CD4-positive, alpha-beta T cell treated with Interleukin-12 subunit alpha and Interleukin-12 subunit beta, for 1 hour (primary cell): ENCODE data around the gene TPRA1.

ENCODE experiments used
- DNase-seq: peaks from one replicate; pipeline ENCODE4 v3.0.0-alpha.2; 2020

Gene TPRA1

DNA sequence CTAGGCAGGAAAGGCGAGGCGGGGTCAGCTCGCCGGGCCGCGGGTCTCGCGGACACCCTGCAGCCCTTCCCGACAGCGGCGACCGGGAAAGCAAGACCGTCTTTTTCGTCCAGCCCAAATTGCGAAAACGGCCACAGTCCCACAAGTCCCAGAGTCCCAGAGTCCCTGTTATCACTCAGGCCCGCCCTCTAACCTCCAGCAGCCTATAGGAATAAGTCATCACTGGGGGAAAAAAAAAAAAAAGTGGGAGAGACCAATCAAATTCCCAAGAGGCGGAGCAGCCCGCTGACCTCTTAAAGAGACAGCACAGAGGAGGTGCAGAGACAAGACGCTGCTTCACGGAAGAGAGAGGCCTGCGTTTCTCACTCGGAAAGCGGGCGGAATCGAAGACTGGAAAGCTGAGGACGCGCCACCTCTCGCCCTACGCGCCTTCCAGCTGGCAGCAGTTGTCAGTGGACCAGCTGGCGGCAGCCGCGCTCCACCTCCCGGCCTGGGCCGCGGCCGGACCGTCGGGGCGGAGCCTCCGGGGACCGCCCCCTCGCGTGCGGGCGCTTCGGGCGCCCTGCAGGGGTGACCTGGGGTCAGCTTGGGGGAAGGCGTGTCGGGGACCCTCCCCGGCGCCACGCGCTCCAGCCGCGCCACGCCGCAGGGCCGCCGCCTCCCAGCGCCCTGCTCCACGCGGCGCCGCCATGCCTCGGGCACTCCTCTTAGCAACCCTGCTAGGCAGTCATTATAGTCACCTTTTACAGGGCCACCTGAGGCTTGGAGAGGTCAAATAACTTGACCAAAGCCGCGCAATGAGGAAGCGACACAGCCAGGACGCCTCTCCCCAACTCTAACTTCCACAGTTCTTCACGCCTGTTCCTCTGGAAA, at the start of gene TPRA1:
Gene TPRA1 (minus strand): TSS at position 141 of the 873 bp plus-strand sequence. CDS start 10,587 bp downstream, outside the sequence.
- peak; percentile 89 for DNase-seq

DNA sequence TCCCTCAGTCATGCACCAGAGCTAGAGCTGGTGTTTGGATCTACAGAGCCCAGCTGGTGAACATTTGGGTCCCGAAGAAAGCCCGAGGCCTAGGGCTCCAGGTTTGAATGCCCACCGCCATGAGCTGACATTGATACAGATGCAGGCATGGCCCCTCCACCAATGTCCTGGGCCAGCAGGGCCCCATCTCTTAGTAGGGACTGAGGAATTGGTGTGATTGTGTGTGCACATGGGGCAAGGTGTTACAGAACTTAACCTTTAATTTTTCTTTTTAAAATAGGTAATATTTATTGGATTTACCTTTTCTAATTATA, 49.5 kb upstream of the TPRA1 start:
- no peak for DNase-seq

DNA sequence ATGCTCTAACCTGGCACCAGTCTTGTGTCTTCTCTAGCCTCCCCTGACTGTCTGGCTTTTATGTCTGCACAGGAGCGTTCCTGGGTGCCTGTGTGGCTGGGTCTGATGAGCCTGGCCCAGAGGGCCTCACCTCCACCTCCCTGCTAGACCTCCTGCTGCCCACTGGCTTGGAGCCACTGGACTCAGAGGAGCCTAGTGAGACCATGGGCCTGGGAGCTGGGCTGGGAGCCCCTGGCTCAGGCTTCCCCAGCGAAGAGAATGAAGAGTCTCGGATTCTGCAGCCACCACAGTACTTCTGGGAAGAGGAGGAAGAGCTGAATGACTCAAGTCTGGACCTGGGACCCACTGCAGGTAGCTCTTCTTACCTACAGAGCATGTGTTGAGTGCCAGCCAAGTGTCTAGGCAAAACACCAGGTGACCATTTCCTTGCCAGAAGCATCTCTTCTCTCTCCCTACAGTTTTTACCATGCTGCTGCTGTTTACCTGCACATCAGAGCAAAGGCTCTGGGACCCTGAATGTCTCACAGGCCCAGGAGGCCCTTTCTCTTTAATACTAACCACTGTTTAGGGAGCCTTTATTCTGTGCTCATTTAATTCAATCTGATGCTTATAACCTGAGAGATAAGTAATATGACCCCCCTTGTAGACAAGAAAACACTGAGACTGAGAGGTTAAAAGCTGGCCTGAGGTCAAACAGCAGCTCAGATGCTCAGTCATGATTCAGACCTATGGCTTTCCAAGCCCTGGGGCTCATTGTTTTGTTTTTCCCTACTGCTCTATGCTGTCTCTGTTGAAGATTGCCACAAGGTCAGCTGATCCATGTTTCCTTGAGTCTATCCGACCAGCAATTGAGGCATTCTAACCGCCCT, 48.9 kb upstream of the TPRA1 start:
- DNase-seq, result no peak

DNA sequence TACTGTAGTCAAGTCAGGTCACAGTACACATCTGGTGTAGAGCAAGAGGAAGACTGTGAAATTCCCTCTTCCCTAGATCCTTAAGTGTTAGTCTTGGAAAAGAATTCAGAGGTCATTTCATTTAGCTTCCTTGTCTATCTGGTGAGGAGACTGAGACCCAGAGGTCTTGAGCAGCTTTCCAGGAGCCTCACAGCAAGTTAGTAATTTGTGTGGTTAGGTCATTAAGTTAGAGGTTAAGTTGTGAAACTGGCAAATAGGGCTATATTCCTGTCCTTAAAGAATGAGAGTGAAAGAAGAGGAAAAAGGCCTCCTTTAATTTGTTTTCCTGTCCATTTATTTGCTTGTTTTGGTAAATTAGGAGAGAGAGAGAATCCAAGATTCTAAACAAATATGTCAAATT, 47.4 kb upstream of the TPRA1 start:
- no peak for DNase-seq

DNA sequence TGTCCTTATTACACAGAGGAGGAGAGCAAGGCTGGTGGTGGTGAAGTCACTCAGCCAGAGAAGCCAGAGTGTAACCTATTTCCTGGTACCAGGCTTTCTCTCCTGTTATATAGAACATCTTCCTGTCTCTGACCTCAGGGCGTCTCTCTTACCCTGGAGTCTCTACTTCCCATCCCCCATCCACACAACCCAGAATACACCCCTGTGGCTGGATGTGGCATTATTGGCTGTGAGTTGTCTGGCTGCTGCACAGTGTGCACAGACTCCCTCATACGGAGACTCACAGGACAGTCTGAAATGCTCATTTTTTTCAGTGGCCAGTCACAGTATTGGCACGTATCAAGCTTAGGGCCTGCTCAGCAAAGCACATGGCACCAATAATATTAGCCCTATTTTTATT, 47.0 kb upstream of the TPRA1 start:
- peak; percentile 28 for DNase-seq

DNA sequence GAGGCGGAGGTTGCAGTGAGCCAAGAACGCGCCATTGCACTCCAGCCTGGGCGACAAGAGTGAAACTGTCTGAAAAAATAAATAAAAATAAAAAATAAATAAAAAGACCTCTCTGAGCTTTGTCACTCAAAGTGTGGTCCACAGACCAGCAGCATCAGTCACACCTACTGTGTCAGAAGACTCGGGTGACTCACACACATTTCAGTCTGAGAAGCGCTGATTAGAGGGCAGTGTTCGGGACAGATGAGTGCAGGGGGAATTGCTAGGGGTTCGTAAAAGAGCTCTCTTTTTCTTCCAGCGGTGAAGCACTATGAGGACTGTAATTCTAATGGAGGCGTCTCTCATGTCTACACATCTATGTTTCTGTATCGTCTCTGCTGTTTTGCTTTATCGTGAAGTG, 44.1 kb upstream of the TPRA1 start:
- no peak for DNase-seq

DNA sequence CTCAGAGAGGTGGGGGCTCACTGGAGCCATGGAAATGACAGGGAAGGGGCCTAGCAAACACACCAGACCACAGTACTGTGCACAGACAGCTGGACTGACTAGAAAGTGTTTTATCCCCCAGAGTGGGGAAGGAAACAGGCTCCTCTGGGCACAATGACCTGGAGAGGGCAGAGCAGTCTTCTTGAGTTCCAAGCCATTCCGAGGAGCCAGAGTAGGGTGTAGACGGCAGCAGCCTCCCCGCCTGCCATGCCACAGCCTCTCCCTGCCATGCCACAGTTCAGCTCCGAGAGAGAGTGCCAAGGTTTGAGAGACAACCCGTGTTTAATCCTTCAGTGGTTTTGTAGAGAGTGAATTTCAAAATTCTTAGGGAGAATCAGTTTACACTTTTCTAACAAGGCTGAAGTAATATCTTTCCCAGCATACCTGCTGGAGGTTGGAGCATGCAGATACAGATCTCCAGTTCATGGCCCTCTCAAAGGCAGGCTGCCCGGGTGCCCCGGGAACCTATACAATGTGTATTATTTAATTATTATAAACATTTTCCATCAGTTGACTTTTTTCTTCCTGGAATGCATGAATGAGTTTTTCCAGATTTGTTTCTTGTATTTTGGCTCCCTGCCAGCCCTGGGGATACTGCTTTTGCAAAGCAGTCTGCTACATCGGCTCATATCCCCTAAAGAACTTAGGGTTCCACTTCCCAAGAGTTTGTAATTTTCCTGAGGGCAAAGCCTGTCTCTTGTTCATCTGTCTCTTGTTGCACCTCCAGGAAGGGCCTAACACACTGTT, 41.7 kb upstream of the TPRA1 start:
- DNase-seq, result no peak

DNA sequence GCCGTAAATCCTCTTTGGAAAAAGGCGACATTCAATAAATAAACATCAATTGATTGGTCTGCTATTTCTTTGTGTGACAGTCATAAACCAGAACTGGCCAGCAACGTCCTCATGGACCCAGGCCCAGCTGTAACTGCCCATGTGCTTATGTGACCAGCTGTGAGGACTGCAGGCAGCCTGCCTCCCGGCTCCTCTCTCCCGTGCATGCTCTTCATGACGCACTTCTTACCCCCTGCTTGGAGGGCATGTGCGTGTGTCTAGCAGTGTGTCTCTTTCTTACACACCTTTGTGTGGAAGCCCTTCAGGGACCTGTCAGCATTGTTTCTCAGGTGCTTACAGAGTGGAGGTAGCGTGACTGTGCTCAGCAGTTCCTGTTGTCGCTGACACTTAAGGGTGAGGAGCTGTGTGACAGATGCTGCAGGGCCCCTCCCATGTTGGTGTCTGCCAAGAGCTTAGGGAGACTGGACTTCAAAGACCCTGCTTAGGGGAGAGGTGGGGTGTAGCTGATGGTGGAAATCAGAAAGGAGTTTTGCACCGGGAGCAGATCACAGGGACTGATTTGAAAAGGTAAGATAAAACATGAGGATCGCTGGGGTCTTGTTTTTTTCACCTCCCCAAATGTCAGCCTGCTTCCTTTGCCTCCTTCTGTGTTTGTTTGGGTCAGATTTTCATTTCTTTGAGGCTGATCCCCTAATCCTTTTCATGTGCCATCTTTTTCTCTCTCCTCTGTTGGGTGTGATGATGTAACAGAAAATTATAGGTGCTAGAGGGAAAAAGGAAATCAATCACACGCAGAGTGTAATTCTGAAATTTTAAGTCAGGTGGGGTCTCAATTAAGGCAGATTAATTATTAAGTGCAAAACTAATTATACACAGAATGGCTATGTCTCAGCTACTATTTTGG, 40.5 kb upstream of the TPRA1 start:
- DNase-seq, result no peak

DNA sequence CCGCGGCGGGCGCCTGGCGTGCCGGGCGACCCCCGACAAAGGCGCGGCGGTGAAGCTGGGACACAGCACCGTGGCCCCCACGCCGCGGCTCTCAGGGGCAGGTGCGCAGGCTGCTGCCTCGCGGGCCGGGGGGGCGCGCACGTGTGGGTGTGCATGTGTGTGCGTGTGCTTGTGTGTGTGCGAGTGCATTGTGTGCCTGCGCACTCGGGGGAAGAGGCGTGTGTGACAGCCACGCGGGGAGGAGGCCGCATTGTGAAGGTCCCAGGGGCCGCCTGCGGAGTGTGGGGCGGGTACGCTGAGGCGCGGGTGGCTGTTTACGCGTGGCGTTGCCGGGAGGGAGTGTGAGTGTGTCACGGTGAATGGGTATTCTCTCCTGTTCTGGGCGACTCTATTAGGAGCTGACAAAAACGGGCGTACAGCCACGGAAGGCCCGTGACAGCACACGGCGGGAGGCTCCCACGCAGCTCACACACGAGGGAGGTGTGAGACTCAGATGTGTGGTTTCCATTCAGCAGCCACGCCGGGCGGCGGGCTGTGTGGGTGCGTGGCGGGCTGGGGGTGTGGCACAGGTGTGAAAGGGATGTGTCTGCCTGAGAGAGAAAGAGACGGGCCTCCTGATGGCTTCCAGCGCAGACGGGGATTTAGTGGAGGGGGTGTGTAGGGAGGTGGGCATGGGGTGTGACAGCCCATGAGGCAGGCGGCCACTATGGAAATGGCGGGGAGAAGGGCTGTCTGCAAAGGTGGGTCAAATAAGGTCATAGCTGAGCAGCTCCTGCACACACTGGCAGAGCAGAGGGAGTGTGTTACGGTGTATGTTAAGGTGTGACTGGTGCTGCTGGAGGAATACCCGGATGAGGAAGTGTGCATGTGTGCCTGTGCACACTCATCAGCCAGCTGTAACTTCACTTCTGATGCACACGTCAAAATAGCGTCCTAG, 39.2 kb upstream of the TPRA1 start:
- DNase-seq, result peak; percentile 49

DNA sequence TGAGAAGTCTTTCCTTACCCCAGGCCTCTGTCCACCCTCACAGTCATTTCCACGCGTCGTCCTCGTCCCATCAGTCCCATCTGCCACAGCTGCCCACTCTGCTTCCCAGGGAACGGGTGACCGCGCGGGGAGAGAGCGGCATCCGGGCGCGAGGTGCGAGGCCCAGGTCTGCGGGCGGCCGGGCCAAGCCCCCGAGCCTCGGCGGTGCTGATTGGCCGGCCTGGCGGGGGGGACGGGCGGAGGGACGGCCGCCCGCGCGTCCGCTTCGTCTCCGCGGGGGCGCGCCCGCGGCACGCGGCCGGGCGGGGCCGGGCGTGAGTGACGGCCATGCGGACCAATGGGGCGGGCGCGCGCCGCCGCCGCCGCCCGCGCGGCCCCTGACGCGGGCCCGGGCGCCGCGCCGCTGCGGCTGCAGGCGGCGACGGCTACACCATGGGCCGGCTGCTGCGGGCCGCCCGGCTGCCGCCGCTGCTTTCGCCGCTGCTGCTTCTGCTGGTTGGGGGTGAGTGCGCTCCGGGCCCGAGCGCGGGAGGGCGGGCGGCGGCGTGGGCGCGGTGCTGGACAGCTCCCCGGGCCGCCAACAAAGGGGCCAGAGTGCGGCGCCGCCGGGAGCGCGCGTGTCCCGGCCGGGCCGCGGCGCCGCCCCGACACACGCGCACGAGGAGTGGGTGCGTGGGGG, 38.4 kb upstream of the TPRA1 start, which contains the start of gene PODXL2:
Gene PODXL2 (plus strand): TSS at position 398 of the 679 bp plus-strand sequence. CDS start 35 bp downstream, at position 433.
- DNase-seq, result peak; percentile 46

DNA sequence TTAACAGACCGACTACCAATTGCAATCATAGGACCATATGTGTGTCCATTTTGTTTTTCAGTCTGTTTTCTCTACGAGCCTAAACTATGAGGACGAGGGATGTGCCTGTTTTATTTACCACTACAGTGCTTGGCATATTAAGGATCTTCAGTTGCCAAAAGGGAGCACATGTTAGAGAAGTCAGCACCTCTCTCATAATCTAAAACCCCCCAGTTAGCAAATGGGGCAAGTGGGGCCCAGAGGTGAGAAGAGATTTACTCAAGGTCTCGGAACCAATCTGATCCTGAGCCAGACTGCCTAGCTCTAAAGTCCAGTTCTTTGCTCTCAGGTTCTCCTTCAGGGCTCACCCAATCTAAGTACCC, 37.9 kb upstream of the TPRA1 start:
- no peak for DNase-seq

DNA sequence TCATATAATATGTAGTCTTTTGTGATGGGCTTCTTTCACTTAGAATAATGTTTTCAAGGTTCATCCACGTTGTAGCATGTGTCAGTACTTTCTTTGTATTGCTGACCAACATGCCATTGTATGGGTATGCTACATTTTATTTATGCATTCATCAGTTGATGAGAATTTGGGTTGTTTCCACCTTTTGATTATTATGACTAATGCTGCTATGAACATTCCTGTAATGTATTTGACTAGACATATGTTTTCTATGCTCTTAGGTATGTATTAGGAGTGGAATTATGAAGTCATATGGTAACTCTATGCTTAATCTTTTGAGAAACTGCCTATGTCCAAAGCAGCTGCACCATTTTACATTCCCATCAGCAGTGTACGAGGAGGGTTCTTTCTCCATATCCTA, 35.3 kb upstream of the TPRA1 start:
- DNase-seq, result no peak

DNA sequence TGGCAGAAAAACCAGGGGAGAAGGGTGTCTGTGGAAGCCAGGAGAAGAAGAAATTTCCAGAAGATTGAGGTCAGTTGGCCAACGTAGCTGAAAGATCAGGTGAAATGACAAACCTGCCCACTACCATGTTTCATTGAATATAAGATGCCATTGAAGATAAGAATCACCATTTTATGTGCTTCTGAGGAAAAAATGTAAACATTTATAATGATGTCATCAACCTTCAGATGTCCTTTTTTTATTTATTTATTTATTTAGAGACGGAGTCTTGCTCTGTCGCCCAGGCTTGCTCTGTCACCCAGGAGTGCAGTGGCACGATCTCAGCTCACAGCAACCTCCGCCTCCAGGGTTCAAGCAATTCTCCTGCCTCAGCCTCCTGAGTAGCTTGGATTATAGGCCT, 33.5 kb upstream of the TPRA1 start:
- no peak for DNase-seq

DNA sequence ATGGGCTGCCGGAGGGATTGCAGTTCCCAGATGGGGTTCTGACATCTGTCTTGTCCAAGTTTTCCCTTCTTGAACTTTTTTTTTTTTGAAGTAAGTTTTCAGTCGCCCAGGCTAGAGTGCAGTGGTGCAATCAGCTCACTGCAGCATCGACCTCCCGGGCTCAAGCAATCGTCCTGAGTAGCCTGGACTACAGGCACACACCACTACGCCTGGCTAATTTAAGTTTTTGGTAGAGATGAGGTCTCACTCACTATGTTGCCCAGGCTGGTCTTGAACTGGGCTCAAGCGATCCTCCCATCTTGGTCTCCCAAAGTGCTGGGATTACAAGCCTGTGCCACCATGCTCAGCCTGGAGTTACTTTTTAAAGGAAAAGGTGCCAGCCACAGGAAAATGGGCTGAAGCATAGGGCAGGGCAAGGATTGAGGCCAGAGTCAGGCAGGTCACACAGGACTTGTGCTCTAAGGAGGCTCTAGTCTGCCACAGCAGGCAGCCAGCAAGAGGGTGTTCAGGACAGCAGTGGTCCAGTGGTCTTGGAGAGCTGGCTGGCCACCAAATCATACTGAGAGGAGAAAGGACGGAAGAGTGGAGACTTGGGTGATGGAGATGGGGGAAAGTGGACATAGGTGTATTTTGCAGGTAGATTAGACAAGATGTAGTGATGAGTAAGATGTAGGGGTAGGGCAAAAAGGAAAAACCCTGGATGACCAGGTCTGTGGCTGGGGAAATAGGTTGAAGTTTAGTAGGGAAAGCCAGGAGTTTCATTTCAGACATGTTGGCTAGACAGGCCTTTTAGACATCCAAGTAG, 32.4 kb upstream of the TPRA1 start:
- DNase-seq, result no peak

DNA sequence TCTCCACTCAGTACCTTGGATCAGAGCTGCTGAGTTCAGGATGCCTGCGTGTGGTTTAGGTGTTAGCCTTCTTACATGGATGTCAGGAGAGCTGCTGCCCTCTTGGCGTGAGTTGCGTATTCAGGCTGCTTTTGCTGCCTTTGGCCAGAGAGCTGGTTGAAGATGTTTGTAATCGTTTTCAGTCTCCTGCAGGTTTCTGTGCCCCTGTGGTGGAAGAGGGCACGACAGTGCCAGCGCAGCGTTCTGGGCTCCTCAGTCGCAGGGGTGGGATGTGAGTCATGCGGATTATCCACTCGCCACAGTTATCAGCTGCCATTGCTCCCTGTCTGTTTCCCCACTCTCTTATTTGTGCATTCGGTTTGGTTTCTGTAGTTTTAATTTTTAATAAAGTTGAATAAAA, 31.5 kb upstream of the TPRA1 start:
- DNase-seq, result no peak

DNA sequence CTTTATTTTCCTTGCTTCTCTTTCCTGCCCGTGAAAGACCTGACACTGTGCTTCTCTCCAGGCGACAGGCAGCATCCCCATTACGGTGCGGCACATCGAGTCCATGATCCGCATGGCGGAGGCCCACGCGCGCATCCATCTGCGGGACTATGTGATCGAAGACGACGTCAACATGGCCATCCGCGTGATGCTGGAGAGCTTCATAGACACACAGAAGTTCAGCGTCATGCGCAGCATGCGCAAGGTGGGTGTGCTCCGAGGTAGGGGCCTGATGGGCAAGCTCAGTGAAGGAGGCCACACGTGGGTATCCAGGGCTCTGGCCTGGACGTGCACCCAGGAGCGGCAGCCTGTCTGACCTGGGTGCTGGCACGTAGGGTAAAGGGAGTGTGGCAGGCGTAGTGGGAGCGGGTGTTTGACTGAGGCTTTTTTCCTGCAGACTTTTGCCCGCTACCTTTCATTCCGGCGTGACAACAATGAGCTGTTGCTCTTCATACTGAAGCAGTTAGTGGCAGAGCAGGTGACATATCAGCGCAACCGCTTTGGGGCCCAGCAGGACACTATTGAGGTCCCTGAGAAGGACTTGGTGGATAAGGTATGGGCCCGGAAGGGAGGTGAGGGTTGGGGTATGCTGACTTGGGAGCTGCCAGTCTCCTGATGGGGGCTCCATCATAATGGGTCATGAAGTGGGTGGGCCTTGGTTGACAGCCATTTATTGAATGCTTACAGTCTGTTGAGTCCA, 30.3 kb upstream of the TPRA1 start:
- no peak for DNase-seq

DNA sequence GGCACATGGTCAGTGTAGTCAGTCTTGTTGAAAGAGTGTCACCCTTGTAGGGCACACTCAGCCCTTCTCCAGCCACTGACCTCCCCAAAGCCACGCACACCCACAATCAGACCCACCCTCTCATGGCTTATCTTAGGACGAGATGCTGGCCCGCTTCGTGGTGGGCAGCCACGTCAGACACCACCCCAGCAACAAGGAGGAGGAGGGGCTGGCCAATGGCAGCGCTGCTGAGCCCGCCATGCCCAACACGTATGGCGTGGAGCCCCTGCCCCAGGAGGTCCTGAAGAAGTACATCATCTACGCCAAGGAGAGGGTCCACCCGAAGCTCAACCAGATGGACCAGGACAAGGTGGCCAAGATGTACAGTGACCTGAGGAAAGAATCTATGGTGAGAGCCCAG, 28.4 kb upstream of the TPRA1 start:
- no peak for DNase-seq

DNA sequence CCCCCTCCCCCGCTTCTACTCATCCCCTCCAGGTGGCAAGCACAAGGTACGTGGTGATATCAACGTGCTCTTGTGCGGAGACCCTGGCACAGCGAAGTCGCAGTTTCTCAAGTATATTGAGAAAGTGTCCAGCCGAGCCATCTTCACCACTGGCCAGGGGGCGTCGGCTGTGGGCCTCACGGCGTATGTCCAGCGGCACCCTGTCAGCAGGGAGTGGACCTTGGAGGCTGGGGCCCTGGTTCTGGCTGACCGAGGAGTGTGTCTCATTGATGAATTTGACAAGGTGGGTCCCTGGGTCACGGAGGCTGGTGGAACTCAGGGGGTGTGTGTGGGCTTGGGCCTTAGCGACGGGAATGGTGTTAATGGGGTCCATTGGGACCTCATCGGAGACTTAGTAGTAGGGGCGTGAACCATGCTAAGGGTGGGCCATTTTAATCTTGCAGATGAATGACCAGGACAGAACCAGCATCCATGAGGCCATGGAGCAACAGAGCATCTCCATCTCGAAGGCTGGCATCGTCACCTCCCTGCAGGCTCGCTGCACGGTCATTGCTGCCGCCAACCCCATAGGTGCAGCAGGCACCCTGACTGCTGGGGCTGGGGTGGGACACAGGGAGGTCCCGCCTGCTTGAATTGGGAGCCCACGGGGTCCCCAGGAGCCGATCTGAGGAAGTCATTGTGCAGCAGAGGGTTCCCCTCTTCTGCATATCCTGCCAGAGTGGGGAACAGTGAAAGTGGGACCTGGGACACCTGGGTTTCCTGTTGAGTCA, 26.5 kb upstream of the TPRA1 start:
- no peak for DNase-seq
